Measurements from ENCODE around the gene BTBD6. TPM values are rescaled to one million over a fixed set of nuclear protein-coding genes. Genes with fewer than 3 reads are reported as not detected.
"Not testable (repeated sequence)": the region's sequence is repeated elsewhere in the genome, so short reads cannot be mapped to it uniquely, and the experiment has no call there.

Gene BTBD6
- polyA plus RNA-seq, 1 donor = 32.1 TPM

DNA sequence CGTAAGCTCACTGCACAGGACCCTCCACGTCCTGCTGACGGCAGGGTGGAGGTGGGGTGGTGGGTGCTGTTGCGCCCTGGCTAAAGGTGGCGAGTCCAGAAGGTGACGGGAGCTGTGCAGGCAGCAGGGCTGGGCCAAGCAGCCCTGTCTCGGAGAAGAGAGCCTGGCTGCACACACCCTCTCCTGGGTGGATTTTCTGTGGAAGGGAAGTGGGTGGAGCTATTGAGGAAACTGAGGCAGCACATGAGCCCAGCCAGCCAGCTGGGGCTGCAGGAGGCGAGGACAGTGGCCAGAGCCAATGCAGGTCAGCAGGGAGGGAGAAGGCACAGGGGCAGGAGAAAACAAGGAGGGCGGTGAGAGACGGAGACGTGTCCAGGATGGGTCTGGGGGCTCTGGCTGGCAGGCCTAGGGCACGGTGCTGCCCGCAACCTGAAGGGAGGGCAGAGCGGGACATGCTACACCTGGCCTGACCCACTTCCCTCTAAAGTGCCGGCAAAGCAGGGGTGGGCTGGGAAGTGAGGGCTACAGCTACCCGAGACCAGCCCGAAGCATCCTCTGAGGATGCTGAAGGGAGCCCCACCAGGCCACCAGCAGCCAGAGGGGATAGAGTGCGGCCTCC is 20.5 kb downstream of the BTBD6 start:
- DNase-seq = no peak

DNA sequence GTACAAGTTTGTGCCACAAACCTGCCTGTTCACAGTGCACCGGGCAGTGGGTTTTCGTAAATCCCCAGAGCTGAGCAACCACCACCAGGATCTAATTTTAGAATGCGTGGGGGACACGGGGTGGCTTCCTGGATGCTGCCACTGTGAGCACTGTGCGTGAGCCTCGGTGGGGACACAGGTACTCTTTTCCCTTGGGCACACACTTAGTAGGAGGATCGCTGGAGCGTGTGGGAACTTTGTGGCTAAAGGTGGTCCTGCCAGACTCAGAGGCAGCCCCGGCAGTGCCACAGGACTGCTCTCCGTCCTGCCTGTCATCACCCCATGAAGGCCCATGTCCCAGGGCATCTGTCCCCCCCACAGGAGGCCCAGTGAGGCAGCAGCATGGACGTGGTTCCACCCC is 21.1 kb downstream of the BTBD6 start:
- no peak for DNase-seq

DNA sequence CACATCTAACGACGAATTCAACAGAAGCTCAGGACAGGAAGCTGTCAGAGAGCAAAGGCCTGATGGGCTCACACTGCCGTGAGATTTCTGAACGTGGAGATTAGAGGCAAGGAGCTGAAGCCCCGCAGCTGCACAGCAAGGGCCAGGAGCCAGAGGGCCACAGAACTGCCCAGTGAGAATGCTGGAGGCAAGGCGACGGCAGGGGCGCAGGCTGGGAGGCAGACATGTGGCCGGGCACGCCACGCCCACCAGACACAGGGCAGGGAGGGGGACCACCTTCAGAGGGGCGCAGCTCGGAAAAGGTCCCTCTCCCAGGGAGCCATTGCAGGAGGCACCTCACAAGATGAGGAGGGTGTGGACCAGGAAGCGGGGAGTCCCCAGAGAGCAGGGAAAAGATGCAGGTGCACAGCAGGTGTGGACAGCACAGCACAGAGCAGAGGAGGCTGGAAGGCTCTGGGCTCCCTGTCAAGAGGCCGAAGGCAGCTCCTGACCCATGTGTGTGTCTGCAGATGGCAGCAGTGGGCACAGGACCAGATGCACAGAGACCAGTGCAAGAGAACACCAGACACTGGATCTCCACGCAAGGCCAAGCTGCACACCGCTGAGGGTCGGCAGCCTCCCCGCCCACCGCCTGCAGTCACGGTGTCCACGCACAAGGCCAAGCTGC is 23.0 kb downstream of the BTBD6 start:
- no peak for DNase-seq

DNA sequence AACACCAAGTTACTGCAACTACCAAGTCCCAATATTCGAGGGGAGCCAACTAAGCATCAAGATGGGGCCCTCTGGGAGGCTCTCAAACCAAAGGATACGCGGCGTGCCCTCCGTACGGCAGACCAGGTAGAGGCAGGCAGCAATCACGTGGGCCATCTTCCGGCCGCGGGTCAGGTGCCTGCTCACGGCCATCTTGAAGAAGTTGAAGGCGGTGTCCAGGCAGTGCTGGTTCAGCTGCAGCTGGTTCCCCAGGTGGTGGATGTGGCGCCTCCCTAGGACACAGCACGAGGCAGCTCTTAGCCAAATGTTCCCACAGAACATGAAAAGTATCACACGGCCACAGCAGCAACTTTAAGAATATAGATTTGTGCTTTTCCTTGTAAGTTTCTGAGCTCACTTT is 24.3 kb downstream of the BTBD6 start:
- no peak for DNase-seq

DNA sequence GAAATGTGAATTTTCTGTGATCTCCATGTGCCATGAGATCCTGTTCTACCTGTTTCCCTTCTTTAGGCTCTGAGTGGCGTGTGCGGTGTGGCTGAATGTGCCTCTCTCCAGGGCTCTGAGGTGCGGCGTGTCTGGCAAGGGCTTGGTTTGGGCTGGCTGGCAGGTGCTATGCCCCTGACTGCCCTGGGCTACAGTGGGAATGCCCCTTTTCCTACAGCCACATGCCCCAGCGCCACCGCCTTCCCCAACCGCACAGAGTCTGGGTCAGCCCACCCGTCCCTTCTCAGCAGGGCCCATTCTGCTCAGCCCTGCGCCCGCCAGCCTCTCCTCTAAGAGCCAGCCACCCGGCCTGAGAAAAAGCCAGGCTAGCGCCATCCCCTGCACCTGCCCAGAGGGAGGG is 24.7 kb downstream of the BTBD6 start:
- no peak for DNase-seq

DNA sequence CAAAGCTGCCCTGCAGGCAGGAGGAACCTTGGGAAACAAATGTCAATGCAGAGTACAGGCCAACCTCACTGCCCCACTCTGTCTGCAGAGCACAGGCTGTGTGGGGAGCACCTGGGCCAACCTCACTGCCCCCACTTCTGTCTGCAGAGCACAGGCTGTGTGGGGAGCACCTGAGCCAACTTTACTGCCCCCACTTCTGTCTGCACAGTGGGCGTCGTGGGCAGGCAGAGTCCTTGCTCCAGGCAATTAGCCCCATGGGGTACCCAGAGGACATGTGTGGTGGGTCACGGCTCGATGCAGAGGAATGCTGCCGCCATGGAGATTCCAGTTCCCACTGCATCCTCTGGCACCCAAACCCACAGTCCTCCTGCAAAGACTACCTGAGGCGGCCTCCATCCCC is 26.3 kb downstream of the BTBD6 start:
- no peak for DNase-seq

DNA sequence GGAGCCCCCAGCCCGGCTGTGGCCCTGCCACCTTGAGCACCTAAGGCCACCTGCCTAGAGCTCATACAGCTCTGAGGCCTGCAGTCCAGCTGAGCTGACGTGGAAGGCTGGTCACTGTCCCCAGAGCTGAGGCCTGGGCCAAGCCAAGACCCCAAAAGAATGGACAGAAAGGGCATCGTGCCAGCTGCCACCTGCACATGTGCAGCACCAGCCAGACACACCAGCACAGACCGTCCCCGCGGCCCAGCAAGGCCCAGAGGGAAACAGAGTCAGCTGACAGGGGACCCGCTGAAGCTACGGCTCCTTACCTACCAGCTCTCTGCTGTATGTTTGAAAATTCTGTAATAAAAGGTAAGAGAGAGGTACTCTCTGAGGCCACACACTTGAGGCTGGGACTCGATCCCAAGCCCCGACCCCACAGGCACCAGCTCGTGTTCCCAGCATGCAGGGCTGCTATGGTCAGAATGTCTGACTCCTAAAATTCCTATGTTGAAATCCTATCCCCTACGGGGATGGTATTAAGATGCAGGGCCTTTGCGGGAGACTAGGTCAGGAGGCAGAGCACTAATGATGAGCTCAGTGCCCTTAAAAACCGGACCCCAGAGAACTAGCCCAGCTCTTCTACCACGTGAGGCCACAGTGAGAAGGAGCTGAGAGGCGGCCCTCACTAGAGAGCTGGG is 27.1 kb downstream of the BTBD6 start:
- no peak for DNase-seq

DNA sequence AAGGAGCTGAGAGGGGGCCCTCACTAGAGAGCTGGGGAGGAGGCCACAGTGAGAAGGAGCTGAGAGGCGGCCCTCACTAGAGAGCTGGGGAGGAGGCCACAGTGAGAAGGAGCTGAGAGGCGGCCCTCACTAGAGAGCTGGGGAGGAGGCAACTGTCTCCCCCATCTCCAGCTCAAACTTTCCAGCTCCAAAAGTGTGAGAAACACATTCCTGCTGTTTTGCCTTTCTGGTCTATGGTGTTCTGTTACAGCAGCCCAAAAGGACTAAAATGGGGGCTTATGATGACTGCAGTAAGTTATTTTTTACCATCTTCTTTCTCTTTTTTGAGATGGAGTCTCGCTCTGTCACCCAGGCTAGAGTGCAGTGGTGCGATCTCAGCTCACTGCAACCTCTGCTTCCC is 29.1 kb downstream of the BTBD6 start:
- not testable (repeated sequence) for DNase-seq

DNA sequence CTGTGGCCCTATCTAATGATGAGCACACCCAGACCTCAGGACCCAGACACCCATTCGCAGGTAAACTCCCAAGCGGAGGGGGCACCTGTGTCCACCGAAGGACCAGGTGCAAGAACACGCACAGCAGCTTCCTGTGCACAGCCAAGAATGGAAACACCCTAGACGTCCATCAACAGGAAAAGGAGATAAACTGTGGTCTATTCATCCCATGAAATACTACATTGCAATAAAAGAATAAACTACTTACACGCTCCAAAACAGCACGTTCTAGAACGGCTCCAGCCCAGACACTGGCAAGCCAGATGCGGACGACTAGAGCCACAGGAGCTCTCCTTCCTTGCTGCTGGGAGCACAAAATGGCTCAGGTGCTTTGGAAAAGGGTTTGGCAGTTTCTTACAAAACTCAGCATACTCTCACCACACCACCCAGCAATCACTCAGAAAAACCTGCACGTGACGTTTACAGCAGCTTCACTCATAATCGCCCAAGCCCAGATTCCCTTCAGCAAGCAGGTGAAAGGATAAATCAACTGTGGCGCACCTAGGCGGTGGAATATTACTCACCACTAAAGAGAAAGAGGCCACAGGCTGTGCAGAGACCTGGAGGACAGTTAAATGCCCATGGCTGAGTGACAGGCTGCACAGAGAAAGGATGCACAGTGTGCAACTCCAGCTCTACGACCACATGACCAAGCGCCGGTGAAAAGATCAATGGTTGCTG is 31.5 kb downstream of the BTBD6 start:
- no peak for DNase-seq

DNA sequence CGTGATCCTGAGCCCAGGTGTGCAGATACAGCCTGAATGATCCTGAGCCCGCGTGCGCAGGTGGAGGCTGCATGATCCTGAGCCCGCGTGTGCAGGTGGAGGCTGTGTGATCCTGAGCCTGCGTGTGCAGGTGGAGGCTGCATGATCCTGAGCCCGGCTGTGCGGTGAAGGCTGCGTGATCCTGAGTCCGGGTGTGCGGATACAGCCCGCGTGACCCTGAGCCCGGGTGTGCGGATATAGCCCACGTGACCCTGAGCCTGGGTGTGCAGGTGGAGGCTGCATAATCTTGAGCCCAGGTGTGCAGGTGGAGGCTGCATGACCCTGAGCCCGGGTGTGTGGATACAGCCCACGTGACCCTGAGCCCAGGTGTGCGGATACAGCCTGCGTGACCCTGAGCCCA is 32.2 kb downstream of the BTBD6 start:
- DNase-seq = no peak

DNA sequence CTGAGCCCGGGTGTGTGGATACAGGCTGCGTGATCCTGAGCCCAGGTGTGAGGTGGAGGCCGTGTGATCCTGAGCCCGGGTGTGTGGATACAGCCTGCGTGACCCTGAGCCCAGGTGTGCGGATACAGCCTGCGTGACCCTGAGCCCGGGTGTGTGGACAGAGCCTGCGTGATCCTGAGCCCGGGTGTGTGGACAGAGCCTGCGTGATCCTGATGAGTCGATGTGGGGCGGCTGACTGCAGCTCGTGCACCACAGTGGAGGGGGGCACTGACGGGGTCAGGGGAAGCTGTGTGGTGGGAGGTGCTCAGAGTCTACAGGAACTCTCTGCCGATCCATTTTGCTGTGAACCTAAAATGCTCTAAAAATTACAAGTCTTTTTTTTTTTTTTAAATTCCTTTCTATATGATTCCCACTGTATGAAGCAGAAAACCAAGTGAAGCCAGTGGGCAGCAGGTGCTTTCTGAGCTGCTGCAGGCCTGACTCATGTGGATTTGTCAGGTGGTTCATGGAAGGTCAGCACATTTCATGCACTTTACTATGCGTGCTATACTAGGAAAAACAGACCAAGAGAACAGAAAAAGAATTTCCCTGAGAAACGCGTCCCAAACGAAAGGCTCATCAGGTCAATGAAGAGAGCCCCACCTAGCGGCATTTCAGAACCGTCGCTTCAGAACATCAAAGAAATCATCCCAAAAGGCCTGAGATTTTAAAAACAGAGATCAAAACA is 33.2 kb downstream of the BTBD6 start:
- peak; percentile 67 for DNase-seq

DNA sequence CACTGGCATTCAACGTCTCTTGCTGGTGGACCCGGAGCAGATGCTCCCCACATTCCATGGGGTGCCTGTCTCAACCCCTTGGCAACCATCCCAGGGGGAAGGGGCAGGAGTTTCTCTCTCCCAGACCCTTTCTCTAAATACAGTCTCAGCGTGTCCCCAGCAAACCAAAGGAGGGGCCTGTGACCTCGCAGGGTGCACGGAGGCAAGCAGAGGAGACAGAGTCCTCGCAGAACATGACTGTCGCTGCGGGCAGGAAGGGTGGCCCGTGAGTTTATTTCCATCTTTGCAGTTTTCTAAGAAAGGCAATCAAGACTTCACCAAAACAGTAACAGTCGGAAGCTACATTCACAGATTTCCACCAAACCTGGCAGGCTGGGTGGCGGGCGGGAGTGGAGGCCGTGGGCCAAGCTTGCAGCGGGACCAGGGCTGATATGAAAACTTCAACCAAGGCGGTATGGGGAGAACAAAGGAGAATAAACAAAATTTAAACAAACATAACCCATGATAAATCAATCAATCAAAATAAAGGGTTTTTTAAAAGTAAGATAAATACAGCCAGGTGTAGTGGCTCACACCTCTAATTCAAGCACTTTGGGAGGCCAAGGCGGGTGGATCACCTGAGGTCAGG is 33.9 kb downstream of the BTBD6 start:
- no peak for DNase-seq

DNA sequence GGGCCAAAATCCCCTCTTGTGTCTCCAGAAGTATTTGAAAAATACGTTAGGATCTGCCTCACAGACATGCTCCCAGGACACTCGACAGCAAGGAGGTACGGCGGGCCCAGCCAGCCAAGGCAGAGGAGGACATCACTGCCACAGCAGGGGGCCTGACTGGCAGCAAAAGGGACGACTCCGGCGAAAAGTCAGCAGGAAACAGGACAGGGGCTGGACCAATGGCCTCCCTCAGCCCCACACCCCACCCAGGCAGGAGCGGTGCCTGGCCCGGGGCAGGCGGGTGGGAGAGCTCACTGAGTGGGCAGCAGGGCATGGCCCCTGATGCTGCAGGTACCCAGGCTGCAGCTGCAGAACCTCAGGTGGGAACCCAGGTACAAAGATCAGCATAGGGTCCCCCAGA is 34.7 kb downstream of the BTBD6 start:
- DNase-seq = no peak

DNA sequence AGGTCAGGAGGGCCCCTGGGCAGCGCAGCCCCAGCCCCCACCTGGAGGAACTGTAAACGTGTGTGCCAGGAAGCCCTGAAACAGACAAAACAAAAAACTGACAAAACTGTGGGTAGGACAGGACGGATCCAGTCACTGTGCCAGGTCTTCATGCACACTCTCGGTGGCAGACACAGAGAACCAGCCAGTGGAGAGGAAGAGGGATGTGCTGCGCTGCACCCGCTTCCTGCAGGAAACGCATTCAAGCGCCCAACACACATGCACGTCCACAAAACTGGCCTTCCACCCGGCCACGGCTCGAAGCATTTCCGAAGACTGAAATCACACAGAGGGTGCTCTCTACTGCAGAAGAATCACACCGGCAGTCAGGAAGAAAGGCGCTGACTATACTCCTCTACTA is 35.6 kb downstream of the BTBD6 start:
- no peak for DNase-seq

DNA sequence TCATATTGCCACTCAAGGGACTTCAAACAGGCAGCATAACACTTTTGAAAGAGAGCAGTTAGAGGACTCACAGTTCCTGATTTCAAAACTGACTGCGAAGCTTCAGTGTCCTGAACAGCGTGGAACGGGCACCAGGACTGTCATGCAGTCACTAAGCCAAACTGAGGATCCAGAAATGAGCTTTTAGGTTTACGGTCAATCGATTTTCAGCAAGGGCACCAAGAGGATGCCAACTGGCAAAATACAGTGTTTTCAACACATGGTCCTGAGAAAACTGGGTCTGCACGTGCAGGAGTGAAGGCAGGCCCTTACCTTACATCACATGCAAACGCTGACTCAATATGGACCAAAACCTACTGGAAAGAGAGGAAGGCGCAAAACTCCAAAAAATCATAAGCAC is 36.8 kb downstream of the BTBD6 start:
- no peak for DNase-seq

DNA sequence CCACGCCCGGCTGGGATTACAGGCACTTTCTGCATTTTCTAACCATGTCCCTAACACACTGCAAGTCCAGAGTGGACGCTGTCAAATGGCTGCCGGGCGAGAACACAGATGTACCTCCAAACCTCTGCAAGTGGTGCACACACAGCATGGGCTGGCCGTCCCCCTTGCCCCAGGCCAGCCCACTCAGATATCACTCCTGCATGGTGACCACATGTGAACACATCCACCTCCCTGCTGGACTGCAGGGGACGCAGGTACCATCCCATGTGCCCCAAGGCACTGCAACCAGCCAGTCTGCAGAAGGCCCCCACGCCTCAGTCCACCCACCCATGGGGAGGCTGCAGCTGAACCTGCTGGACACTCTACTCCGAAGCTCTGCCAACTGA is 38.4 kb downstream of the BTBD6 start:
- no peak for DNase-seq

DNA sequence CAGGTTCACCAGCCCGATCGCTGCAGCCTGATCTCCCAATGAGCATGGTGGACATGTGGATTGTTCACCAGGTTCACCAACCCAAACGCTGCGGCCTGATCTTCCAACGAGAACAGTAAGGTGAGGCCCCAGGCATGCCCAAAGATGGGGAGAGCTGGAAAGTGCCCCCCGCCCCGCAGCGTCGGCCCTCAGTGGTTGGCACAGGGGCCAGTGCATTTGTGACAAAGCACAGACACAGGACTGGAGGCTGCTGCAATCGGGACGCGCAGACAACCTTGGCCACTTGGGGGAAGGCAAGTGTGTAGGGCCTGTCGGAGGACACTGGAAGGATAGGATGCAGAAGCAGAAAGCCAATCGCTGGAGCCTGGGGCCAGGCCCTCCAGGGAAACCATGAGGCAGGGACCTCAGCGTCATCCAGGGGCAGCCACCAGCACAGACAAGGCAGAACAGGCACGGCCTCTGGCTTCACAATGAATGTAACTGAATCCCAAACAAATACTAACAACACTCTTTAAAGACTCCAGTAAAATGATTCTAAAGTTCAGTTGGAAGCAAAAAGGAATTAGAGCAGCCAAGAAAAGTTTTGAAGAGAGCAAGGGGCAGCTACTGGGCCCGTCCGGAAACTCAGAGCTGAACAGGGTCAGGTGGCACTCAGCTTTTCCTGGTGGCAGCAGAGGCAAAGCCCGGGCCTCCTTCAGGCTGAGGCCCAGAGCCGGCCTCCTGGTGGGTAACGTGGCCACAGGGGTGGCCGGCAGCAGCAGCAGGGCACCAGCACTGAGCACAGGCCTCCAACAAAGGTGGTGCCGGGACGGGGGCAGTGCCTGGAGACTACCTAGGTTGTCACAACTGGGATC is 39.1 kb downstream of the BTBD6 start:
- DNase-seq = no peak

DNA sequence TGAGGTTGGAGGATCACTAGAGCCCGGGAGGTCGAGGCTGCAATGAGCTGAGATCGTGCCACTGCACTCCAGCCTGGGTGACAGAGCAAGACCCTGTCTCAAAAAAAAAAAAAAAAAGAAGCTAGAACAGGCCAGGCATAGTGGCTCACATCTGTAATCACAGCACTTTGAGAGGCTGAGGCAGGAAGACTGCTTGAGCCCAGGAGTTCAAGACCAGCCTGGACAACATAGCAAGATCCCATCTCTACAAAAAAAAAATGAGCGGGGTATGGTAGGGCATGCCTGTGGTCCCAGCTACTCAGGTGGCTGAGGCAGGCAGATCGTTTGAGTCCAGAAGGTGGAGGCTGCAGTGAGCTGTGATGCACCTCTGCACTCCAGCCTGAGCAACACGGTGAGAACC is 40.6 kb downstream of the BTBD6 start:
- not testable (repeated sequence) for DNase-seq

DNA sequence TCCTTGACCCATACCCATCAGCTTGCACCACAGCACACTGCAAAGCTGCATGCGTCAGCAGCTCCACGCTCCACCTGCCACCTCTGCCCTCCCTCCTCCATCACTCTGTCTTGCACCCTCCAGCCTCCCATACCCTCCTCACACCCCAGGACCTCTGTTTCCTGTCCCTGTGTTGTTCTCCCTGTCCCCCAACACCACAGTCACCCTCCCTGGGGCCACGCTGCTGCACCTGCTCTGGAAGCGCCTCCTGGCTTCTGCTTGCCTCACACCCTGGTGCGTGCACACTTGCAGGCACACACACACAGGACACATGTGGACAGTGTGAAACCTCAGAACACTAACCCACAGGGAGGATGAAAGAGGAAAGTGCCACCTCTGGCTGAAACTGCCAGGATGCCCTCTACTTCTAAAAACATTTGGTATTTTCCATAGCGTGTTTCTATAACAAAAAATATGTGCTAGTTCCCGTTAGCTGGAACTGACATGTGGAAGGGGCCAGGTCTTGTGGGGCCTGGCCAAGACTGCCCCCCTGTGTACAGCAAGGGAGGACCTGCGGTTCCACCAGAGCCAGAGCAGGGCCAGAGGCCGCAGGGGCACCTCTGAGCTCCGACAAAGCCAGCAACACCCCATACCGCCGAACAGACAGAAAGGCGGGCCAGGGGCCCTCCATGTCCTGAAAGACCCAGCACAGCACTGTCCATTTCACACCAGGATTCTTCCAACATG is 42.5 kb downstream of the BTBD6 start:
- DNase-seq = no peak
